Fibroblast of skin of back (primary cell): ENCODE data around the gene ZNF462.
"Not testable (repeated sequence)": the region's sequence is repeated elsewhere in the genome, so short reads cannot be mapped to it uniquely, and the experiment has no call there.

Experiments used
- DNase-seq: peaks from one replicate; pipeline ENCODE4 v3.0.0-alpha.2; 2013

Gene ZNF462

GRCh38 chr9:106963684-106964083, 100.7 kb downstream of the ZNF462 start:
- DNase-seq: no peak

- no peak for DNase-seq
These were observed 101.4 kb downstream of the ZNF462 start for GRCh38 chr9:106964329-106964728.

DNA sequence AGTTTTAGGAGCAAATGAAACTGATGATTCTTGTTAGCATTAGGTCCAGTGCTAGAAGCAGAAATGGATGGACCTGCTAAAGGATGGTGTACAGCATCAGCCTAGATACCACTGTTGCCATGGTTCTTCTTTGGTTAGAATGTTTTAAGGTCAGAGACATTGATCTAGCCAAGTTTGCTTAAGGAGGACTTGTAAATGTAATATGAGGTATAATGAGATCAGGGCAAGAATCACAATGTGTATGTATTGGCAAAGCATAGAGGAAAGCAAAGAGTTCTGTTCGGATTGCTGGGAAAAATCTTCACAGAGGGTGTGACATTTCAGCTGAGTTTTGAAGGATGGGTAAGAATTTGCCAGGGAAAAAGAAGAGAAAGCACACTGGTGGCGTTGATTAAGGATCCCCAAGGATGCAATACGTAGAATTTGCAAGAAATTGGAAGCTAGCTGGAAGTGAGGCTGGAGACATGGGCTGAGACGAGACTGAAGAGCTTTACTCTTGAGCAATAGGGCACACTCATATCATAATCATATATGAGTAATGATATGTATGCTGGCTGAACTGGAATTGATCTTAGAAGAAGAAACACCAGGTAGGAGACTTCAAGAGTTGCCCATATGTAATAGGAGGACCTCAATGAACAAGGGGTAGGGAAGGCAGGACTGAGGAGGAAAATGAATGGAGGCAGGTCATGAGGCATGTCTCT, 102.0 kb downstream of the ZNF462 start:
- no peak for DNase-seq

DNA sequence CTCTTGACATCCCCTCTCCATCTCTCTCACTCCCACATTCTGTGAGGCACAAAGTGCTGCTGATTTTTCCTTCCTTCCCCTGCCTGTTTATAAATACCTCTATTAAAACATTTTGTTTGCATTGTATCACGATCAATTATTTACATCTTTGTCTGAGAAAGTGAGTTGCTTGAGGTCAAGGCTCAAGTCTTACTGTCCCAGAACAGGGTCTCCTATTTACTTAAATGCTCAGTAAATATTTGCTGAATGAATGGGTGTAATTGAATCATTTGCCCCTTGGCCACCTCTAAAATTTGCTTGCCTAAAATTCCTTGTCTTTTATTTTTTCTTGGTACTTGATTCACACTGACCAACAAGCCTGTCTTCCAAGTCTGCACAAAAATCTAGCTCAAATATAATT, 103.5 kb downstream of the ZNF462 start:
- no peak for DNase-seq

- no peak for DNase-seq
These were observed 106.7 kb downstream of the ZNF462 start for GRCh38 chr9:106969696-106970095.

DNA sequence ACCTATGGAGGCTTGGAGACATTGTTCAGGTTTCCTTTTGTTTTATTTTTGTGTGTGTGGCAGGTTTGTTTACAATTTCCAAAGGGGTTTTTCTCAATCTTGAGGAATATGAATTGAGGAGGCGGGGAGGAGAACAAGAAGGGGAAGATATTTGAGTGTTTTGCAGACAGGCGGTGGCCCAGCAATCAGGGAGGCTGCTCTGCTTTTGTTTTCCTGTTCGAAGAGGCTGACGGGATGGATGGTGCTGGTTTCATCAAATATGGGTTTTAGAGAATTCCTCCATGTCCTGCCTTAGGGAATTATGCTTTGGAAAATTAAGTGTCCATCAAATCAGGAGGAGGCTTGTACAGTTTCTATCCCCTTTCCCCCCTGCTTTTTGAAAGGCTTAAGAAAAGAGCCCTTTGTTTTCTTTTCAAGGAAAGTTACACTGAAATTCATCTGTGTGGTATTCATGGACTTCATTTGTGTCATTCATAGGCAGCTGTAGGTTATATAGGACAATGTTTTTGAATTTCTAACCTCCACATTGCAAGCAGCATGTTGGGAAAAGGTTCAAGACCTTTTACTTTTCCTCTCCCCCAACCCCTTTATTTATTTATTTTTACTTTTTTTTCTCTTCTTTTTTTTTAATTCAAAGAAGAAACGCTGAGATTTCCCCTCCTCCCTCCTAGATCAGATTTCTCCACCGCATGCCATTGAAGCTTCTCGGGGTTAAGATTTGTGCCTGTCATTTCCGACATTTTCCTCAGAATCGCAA, 107.4 kb downstream of the ZNF462 start:
- peak; percentile 67 for DNase-seq

- DNase-seq: no peak
These were observed 108.1 kb downstream of the ZNF462 start for GRCh38 chr9:106970976-106971457.

GRCh38 chr9:106972082-106972481, 109.1 kb downstream of the ZNF462 start:
- DNase-seq: no peak

- no peak for DNase-seq
These were observed 111.4 kb downstream of the ZNF462 start for GRCh38 chr9:106974341-106974740.

GRCh38 chr9:106976772-106977171, 113.8 kb downstream of the ZNF462 start:
- no peak for DNase-seq

GRCh38 chr9:106980551-106981101, 117.7 kb downstream of the ZNF462 start:
- DNase-seq: peak; percentile 19

DNA sequence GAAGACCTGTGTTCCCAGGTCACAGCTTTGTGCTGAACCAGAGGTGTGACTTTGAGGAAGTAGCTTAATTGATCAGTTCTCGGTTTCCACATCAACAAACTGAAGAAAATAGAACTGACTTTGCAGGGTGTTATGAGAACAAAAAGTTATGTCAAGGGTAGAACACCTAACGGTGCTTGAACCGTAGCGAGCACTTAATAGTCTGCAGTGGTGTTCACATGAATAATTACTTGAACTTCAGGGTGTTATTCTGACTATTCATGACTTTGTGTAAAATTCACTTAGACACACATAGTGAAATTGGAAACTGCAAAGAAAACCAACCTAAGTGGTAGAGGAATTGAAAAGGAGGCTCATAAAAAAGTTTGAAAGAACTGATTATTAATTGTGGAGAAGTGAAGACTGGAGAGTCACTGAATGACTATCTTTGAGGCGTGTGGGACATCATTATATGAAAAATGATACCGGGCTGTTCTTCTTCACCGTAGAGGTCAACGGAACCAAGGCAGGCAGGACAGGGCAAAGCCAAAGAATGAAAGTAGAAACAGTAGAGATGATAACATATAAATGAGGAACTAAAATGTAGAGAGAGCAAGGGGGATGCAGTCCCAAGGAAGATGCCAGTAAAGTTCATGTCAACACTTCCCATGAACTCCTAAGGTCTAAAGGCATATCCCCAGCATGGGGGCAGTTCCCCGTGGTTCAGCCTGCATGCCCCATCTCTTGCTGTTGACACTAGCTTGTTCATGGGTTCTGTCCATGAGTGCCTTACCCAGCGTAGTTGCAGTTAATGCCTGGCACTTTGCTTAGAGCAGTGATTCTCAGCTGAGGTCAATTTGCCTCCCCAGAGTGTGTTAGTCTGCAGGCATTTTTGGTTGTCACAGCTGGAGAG, 118.7 kb downstream of the ZNF462 start:
- DNase-seq: no peak

DNA sequence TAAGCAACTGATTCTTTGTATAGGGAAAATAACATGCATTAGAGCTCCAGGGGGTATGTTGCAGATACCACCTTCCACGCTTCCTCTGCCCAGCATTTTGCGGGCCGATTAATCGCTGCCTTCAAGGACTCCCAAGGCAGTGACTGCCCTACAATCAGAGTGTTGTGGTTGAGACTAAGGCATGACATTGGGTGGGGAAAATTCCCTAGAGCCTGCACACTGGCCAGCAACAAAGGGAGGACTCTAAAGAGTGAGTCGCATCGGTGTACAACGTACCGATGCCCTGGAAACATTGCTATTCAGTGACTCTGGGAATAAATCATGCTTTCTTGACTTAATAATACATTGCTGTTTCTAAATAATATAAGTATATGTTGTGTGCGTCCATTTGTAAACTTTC, 119.7 kb downstream of the ZNF462 start:
- DNase-seq: peak; percentile 19

DNA sequence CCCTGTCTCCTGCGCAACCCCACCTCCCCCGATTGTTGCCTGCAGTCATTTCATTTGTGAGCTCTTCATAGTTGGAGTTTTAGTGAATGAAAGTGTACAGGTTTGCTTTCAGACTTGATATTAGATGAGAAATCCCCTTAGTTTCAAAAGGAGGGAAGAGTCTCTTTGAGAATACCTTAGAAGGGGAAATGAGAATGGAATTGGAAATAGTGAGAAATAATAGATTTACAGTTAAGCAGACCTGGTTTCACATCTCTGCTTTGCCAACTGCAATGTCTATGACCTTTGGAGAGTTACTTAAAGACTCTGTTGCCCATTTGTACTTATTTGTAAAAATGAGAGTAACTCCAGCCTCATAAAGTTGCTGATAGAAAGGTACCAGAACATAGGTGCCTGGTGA, 120.4 kb downstream of the ZNF462 start:
- DNase-seq: no peak

DNA sequence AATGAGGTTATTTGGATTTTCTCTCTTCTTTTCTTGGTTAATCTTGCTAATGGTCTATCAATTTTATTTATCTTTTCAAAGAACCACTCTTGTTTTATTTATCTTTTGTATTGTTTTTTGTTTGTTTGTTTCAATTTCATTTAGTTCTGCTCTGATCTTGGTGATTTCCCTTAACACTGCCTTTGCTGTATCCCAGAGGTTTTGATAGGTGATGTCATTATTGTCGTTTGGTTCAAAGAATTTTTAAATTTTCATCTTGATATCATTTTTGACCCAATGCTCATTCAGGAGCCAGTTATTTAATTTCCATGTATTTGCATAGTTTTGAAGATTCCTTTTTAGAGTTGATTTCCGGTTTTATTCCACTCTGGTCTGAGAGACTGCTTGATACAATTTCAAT, 126.9 kb downstream of the ZNF462 start:
- not testable (repeated sequence) for DNase-seq

DNA sequence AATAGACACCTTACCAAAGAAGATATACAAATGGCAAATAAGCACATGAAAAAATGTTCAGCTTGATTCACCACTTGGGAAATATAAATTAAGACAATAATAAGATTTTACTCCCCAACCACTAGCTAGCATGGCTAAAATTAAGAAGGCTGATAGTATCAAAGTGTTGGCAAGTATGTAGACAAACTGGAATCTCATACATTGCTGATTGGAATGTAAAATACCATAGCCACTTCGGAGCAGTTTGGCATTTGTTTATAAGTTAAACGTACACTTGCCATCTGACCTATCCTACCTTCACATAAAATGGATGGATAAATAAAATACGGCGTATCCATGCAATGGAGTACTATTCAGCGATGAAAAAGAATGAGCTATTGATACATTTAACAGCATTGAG, 129.2 kb downstream of the ZNF462 start:
- no peak for DNase-seq

DNA sequence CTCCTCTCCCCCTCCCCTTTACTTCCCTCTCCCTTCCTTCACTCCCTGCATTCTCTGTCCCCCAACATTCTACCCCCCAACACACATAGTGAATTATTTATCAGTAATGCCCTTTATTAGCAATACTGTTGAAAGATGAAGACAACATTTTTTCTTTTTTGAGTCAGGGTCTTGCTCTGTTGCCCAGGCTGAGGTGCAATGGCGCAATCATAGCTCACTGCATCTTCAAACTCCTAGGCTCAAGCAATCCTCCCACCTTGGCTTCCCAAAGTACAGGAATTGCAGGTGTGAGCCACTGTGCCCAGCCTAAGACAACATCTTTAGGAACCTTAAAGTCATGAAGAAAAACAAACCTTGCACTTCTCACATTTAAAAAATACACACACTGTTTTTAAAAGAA, 130.6 kb downstream of the ZNF462 start:
- DNase-seq: no peak

GRCh38 chr9:106994463-106994862, 131.5 kb downstream of the ZNF462 start:
- DNase-seq: no peak

DNA sequence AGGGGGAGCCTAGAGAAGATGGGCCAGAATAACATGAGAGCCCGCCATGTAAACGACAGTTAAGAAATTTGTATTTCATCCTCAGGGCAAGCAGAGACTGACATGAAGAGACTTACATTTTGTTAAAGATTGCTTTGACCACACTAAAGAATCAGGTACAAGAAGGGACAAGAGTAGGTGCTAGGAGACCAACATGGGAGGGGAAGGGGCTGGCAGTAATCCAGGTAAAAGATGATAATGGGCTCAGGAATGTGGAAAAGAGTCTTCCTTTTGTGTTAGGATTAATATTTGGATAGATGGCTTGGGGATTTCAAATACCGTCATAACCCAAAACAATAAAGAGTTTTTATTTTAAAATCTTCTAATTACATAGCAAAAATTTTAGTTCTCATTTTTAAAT, 137.3 kb downstream of the ZNF462 start:
- no peak for DNase-seq

GRCh38 chr9:107005201-107005600, 142.2 kb downstream of the ZNF462 start:
- DNase-seq: no peak

- no peak for DNase-seq
These were observed 144.4 kb downstream of the ZNF462 start for GRCh38 chr9:107007402-107007801.

- DNase-seq: no peak
These were observed 145.0 kb downstream of the ZNF462 start for GRCh38 chr9:107008011-107008410.

GRCh38 chr9:107008447-107008846, 145.5 kb downstream of the ZNF462 start:
- no peak for DNase-seq
